ENCODE data around the gene ZBP1. TPM values are rescaled to one million over a fixed set of nuclear protein-coding genes. Genes with fewer than 3 reads are reported as not detected.

Gene ZBP1
- total RNA-seq, 1 donor from 2014 or later = 17.8 TPM

DNA sequence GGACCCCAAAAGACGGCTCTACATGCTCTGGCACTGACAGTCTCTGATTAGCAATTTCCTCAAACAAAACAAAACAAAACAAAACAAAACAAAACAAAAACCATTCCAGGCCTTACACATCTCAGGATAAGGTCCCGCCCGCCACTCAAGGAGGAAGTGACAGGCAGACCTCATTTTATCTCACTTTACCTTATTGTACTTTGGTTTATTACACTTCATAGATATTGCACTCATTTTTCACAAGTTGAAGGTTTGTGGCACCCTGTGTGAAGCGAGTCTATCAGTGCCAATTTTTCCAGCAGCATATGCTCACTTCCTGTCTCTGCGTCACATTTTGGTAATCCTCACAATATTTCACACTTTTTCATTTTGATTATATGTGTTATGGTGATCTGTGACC, 15.2 kb downstream of the ZBP1 start:
- POLR2A ChIA-PET = interaction anchor here (1.2 kb wide), 1 partner anchor 25 kb away, joined by 3 read pairs; no protein-coding TSS in a partner anchor
- H3K4me3 Mint-ChIP-seq = no peak overlapping the region

DNA sequence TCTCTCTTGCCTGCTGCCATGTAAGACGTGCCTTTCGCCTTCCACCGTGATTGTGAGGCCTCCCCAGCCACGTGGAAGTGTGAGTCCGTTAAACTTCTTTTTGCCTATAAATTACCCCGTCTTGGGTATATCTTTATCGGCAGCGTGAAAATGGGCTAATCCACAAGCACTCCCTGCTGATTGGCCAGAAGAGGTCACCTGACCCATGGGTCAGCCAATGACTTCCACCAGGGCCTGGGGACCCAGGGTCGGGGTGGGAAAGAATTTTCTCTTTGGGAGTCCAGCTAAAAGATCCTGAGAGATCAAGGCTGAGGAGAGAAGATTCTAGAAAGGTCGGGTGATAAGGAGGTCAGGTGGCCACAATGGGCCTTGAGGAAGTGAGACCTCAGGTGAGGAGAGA, 17.1 kb downstream of the ZBP1 start:
- TF ChIP-seq, protein P1, sequence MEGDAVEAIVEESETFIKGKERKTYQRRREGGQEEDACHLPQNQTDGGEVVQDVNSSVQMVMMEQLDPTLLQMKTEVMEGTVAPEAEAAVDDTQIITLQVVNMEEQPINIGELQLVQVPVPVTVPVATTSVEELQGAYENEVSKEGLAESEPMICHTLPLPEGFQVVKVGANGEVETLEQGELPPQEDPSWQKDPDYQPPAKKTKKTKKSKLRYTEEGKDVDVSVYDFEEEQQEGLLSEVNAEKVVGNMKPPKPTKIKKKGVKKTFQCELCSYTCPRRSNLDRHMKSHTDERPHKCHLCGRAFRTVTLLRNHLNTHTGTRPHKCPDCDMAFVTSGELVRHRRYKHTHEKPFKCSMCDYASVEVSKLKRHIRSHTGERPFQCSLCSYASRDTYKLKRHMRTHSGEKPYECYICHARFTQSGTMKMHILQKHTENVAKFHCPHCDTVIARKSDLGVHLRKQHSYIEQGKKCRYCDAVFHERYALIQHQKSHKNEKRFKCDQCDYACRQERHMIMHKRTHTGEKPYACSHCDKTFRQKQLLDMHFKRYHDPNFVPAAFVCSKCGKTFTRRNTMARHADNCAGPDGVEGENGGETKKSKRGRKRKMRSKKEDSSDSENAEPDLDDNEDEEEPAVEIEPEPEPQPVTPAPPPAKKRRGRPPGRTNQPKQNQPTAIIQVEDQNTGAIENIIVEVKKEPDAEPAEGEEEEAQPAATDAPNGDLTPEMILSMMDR (IDR thresholded peaks at IDR 0.05) = no peak
- POLR2A ChIA-PET = no interaction called here
- H3K27ac Mint-ChIP-seq = no peak overlapping the region
- CTCF ChIA-PET = no interaction called here
- ATAC-seq (ENCODE audit: low read depth) (no peak), DNase-seq (no peak)
- H3K4me1 Mint-ChIP-seq = peaks cover 8% of the 10 kb centered on the region
- no peaks in the 10 kb centered on the region for H3K9me3 Mint-ChIP-seq
- H3K4me3 Mint-ChIP-seq = no peak overlapping the region
- intact Hi-C loops (cut with micrococcal nuclease) = no loop called here
- peaks cover 14% of the 10 kb centered on the region for H3K27me3 Mint-ChIP-seq
- H3K36me3 Mint-ChIP-seq (ENCODE audit: low read depth) = peaks cover 29% of the 10 kb centered on the region

More for the DNA sequence above, 15.2 kb downstream of the ZBP1 start:
- no peaks in the 10 kb centered on the region for H3K9me3 Mint-ChIP-seq
- H3K4me1 Mint-ChIP-seq = peaks cover 18% of the 10 kb centered on the region
- DNase-seq (no peak), ATAC-seq (ENCODE audit: low read depth) (no peak)
- H3K36me3 Mint-ChIP-seq (ENCODE audit: low read depth) = peaks cover 46% of the 10 kb centered on the region
- CTCF ChIA-PET = no interaction called here
- H3K27me3 Mint-ChIP-seq = peaks cover 9% of the 10 kb centered on the region
- TF ChIP-seq, protein P1 (IDR thresholded peaks at IDR 0.05) = no peak
- intact Hi-C loops (cut with micrococcal nuclease) = no loop called here
- H3K27ac Mint-ChIP-seq = no peak overlapping the region

DNA sequence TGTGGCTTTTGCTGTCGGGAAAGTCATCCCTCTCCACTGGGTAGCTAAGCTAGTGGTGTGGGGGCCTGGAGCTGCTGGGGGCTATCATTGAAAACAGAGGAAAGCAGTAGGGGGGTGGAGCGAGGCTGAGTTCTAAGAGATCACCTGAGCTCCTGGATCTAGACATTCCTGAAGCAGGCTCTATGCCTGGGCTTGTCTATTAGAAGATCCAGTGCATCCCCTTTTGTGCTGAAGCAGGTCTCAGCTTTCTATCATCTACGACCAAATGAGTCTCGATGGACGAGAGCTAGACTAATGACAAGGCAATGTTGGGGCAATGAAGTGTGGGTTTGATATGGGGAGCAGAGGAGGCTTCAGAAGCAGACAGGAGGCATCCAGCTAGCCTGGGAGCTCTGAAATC, 18.5 kb downstream of the ZBP1 start:
- Mint-ChIP-seq H3K36me3 (ENCODE audit: low read depth) (peaks cover 16% of the 10 kb centered on the region), H3K27me3 (peaks cover 14% of the 10 kb centered on the region), H3K9me3 (no peaks in the 10 kb centered on the region), H3K4me3 (no peak overlapping the region), H3K4me1 (peaks cover 15% of the 10 kb centered on the region), H3K27ac (no peak overlapping the region)
- ATAC-seq (ENCODE audit: low read depth) = no peak
- intact Hi-C loops (cut with micrococcal nuclease) = no loop called here
- TF ChIP-seq, protein P1 (IDR thresholded peaks at IDR 0.05) = no peak
- ChIA-PET POLR2A (interaction anchor here (0.6 to 2.3 kb wide), 2 partner anchors 18 to 1380 kb away, joined by 4 to 8 read pairs; partner anchors contain the start of gene ZBP1), CTCF (interaction anchor here (1.1 to 1.6 kb wide), 3 partner anchors 16 to 486 kb away, joined by 3 to 5 read pairs (median 4); partner anchors contain the start of gene ZBP1)
- no peak for DNase-seq

DNA sequence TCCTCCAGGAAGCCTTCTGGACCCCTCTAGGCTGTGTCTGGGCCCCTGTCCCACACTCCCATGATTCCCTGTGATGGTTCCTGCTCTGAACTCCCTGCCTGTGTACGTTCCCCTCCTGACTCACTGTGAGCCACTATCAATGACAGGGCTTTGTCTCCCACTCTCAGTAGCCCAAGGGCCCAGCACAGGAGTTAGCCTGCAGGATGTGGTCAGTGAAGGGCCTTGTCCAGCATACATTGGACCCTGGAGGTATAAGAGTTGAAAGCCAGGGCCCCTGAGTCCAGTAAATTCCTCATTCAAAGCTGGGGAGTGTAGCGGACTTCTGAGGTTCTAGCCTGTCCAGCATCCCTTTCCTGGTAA, 19.0 kb downstream of the ZBP1 start:
- peaks cover 14% of the 10 kb centered on the region for H3K27me3 Mint-ChIP-seq
- no peaks in the 10 kb centered on the region for H3K9me3 Mint-ChIP-seq
- TF ChIP-seq, protein P1 (IDR thresholded peaks at IDR 0.05) = no peak
- H3K4me3 Mint-ChIP-seq = no peak overlapping the region
- H3K4me1 Mint-ChIP-seq = peaks cover 17% of the 10 kb centered on the region
- ChIA-PET POLR2A (interaction anchor here (2.3 kb wide), 1 partner anchor 18 kb away, joined by 8 read pairs; the partner anchor contains the start of gene ZBP1), CTCF (interaction anchor here (1.1 to 1.6 kb wide), 3 partner anchors 16 to 486 kb away, joined by 3 to 5 read pairs (median 4); partner anchors contain the start of gene ZBP1)
- H3K36me3 Mint-ChIP-seq (ENCODE audit: low read depth) = peaks cover 15% of the 10 kb centered on the region
- no peak for DNase-seq
- H3K27ac Mint-ChIP-seq = no peak overlapping the region
- intact Hi-C loops (cut with micrococcal nuclease) = no loop called here
- ATAC-seq (ENCODE audit: low read depth) = no peak

DNA sequence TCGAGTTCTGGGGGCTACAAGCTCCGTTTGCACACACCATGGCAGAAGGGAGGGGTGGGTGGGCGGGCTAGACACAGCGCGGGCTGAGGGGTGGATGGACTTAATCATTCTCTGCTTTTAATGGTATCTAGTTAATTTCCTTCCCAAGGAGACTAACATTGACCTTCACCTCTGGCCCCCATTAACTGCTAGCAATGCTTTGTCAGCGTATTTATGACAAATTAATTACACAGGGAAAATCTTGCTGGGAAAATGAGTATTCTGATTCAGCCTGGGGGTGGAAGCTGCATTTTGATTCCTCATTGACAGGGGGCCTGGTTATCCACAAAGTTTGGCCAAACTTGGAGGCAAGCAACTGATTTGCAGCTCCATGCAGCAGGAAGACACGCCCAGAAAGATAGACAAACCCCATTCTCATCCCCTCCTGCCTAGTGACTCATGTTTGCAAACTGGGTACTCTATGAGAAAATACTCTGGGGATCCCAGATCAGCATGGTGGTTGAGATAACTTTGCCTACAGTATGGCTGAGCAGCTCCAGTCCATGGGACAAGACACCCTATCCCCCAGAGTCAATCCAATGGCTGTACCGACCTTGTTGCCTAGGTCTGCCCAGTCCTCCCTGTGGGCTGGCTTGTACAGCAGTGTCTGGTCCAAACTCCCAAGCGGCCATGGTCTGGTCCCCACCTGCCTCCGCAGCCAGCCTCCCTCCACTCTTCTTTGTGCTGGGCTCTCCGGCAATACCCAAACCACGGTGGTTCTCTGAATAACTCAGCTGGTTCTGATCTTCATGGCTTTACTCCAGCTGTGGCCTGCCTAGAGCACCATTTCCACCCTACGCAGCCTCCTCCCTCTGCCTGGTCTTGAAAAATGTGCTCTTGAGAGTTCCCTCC, 19.7 kb downstream of the ZBP1 start:
- Mint-ChIP-seq H3K4me3 (no peak overlapping the region), H3K4me1 (peaks cover 17% of the 10 kb centered on the region), H3K9me3 (no peaks in the 10 kb centered on the region), H3K27ac (no peak overlapping the region), H3K27me3 (peaks cover 14% of the 10 kb centered on the region), H3K36me3 (ENCODE audit: low read depth) (peaks cover 12% of the 10 kb centered on the region)
- intact Hi-C loops (cut with micrococcal nuclease) = no loop called here
- CTCF ChIA-PET = interaction anchor here (1.1 to 1.5 kb wide), 3 partner anchors 17 to 579 kb away, joined by 3 to 5 read pairs (median 3); no protein-coding TSS in a partner anchor
- ATAC-seq (ENCODE audit: low read depth) (peak; percentile 3), DNase-seq (no peak)
- POLR2A ChIA-PET = interaction anchor here (1.8 to 2.3 kb wide), 2 partner anchors 19 kb away, joined by 8 to 9 read pairs; partner anchors contain the start of gene ZBP1
- TF ChIP-seq, protein P1 (IDR thresholded peaks at IDR 0.05) = no peak

Measured in activated B cell treated with CpG ODN at 0.5 μM for 24 hours (primary cell).